ENCODE data around the gene HDC.

HDC gene, protein sequence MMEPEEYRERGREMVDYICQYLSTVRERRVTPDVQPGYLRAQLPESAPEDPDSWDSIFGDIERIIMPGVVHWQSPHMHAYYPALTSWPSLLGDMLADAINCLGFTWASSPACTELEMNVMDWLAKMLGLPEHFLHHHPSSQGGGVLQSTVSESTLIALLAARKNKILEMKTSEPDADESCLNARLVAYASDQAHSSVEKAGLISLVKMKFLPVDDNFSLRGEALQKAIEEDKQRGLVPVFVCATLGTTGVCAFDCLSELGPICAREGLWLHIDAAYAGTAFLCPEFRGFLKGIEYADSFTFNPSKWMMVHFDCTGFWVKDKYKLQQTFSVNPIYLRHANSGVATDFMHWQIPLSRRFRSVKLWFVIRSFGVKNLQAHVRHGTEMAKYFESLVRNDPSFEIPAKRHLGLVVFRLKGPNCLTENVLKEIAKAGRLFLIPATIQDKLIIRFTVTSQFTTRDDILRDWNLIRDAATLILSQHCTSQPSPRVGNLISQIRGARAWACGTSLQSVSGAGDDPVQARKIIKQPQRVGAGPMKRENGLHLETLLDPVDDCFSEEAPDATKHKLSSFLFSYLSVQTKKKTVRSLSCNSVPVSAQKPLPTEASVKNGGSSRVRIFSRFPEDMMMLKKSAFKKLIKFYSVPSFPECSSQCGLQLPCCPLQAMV

DNA sequence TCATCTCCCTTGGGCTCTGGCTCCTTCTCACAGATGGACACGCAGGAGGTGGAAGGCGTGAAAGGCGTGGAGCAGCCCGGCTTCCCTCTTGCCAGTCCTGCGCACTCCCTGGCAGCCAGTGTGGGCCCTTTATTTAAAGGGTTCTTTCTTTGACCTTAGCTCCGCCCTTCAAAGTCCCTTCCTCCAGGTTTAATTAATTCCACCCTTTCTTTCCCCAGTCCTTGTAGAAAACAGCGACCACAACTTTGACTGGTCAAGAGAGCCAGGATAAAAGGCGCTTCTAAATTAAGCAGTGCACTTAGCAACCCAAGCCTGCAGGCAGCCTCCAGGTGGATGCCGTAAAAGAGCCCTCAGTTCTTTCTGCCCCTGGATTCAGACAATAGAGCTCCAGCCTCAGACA is at the start of gene HDC:
Gene HDC, minus strand, starts transcription at position 107 of the 400 bp plus-strand sequence. Its CDS starts 103 bp downstream, at position 4.
- Mint-ChIP-seq H3K27me3 (no peaks in the 10 kb centered on the region), H3K9me3 (no peaks in the 10 kb centered on the region), H3K4me1 (peaks cover 25% of the 10 kb centered on the region), H3K36me3 (ENCODE audit: insufficient read depth) (peaks cover 9% of the 10 kb centered on the region), H3K27ac (ENCODE audit: low read depth) (no peak within 1 kb of the TSS), H3K4me3 (no peak within 1 kb of the TSS)
- ATAC-seq (replicated peaks; ENCODE audit: extremely low read depth, poor library complexity, severe bottlenecking) (no peak), DNase-seq (ENCODE audit: low spot score in 2 of 2) (no peak)

DNA sequence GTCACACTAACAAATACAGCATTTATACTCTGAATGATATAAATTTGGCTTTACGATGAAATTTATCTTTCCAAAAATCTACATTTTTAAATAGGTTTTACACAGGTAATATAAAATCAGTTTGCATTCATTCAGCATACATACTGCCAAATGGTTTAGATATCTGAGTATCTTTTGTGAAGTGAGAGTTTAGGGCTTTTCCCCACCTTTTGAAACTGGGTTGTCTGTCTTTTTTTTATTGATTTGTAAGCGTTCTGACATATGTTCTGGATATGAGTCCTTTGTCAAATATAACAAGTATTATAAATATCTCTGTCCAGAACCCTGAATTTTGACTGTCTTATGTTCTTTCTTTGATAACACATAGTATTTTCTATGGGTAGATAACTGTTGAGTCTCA is 47.1 kb upstream of the HDC start:
- no peak for ATAC-seq (replicated peaks; ENCODE audit: extremely low read depth, poor library complexity, severe bottlenecking)

DNA sequence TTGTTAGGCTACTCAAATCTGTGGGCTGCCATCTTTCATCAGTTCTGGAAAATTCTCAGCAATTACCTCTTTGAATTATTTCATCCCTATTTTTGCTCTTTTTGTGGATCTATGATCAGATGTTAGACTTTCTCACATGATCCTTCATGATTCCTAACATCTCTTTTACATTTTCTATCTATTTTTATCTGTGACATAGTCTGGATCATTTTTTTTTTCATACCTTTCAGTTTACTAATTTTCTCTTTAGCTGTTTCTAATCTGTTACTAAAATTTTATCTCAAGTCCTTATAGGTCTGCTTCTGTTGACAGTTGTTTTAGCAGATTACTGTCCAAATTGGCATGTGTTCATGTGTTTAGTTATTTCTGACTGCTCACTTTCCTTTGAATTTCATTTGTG is 42.3 kb upstream of the HDC start:
- ATAC-seq (replicated peaks; ENCODE audit: extremely low read depth, poor library complexity, severe bottlenecking): no peak
- Mint-ChIP-seq H3K27me3 (no peaks in the 10 kb centered on the region), H3K36me3 (ENCODE audit: insufficient read depth) (peaks cover 13% of the 10 kb centered on the region), H3K4me1 (no peaks in the 10 kb centered on the region), H3K4me3 (no peak overlapping the region), H3K9me3 (no peaks in the 10 kb centered on the region), H3K27ac (ENCODE audit: low read depth) (no peak overlapping the region)
- DNase-seq (ENCODE audit: low spot score in 2 of 2): no peak

More for the DNA sequence above, 47.1 kb upstream of the HDC start:
- H3K9me3 Mint-ChIP-seq: no peaks in the 10 kb centered on the region
- H3K4me1 Mint-ChIP-seq: no peaks in the 10 kb centered on the region
- no peak for DNase-seq (ENCODE audit: low spot score in 2 of 2)
- no peak overlapping the region for H3K27ac Mint-ChIP-seq (ENCODE audit: low read depth)
- H3K4me3 Mint-ChIP-seq: no peak overlapping the region
- H3K36me3 Mint-ChIP-seq (ENCODE audit: insufficient read depth): peaks cover 1% of the 10 kb centered on the region
- H3K27me3 Mint-ChIP-seq: no peaks in the 10 kb centered on the region

DNA sequence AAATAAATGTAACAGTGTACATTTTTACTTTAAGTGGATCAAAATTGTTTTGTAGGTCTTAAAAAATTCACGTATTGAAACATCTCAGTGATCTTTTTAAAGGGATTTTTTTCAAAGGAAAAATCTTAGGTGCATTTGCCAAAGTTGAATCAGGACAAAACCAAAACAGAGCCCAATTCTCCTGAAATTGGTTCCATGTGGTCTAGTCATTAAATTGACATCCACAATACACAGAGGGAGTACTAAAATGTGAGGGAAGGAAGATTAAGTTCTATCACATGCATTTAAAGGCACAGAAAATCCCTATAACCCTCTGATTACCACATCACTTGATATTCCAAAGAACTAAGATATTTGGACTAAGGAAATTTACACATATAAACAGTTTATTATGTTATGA is 39.3 kb upstream of the HDC start:
- H3K4me3 Mint-ChIP-seq: no peak overlapping the region
- no peak overlapping the region for H3K27ac Mint-ChIP-seq (ENCODE audit: low read depth)
- H3K9me3 Mint-ChIP-seq: no peaks in the 10 kb centered on the region
- H3K27me3 Mint-ChIP-seq: no peaks in the 10 kb centered on the region
- no peak for DNase-seq (ENCODE audit: low spot score in 2 of 2)
- no peak for ATAC-seq (replicated peaks; ENCODE audit: extremely low read depth, poor library complexity, severe bottlenecking)
- no peaks in the 10 kb centered on the region for H3K4me1 Mint-ChIP-seq
- peaks cover 26% of the 10 kb centered on the region for H3K36me3 Mint-ChIP-seq (ENCODE audit: insufficient read depth)

DNA sequence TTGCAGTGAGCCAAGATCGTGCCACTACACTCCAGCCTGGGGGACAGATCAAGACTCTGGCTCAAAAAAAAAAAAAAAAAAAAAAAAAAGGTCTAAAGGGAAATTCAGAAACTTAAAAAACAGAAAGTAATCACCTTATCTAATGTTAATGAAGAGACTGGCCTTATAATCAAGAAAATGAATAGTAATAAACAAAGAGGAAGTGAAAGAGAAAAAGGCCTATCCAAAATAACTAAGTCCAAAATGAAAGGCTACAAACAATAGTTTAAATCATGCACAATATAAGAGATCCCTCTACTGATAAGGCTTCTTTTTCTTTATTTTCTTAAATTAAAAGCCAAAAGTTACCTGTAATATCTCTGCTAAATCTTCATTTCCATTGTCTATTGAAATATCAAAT is 37.1 kb upstream of the HDC start:
- H3K27me3 Mint-ChIP-seq: no peaks in the 10 kb centered on the region
- peaks cover 32% of the 10 kb centered on the region for H3K36me3 Mint-ChIP-seq (ENCODE audit: insufficient read depth)
- no peak overlapping the region for H3K27ac Mint-ChIP-seq (ENCODE audit: low read depth)
- H3K4me1 Mint-ChIP-seq: no peaks in the 10 kb centered on the region
- H3K9me3 Mint-ChIP-seq: no peaks in the 10 kb centered on the region
- H3K4me3 Mint-ChIP-seq: no peak overlapping the region
- no peak for DNase-seq (ENCODE audit: low spot score in 2 of 2)
- ATAC-seq (replicated peaks; ENCODE audit: extremely low read depth, poor library complexity, severe bottlenecking): no peak

DNA sequence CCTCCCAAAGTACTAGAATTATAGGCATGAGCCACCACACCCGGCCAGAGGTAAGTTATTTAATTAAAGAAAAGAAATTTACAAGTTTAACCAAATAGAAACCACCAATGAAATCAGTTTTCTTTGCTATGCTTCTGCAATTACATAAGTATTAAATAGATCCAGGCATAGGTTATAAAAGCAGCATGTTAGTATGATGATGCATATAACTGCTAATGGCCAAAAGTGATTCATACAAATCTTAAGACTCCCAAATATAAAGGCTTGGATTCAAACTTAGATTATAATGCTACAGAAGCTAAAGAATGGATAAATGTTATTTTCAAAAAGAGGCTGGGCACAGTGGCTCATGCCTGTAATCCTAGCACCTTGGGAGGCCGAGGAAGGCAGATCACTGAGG is 32.8 kb upstream of the HDC start:
- H3K36me3 Mint-ChIP-seq (ENCODE audit: insufficient read depth): peaks cover 36% of the 10 kb centered on the region
- DNase-seq (ENCODE audit: low spot score in 2 of 2): no peak
- H3K9me3 Mint-ChIP-seq: no peaks in the 10 kb centered on the region
- ATAC-seq (replicated peaks; ENCODE audit: extremely low read depth, poor library complexity, severe bottlenecking): no peak
- H3K27ac Mint-ChIP-seq (ENCODE audit: low read depth): no peak overlapping the region
- H3K4me3 Mint-ChIP-seq: no peak overlapping the region
- no peaks in the 10 kb centered on the region for H3K4me1 Mint-ChIP-seq
- H3K27me3 Mint-ChIP-seq: no peaks in the 10 kb centered on the region

DNA sequence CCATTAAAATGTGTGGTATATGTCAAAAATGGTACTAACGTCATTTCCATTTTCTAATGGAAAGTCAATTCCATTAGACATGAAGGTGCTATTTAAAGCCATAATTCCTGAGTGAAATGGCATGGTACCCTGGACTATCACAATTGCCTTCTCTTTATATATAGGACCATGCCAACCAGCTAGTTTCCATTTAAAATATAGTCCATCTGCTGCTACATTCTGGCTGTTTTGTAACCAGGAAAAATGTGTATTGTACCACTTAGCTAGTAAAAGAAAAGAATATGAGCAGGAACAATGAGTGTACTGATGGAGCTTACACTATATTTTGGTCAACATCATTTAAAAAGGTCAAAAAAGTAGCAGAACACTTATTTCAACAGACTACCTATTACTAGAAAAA is 30.4 kb upstream of the HDC start:
- H3K36me3 Mint-ChIP-seq (ENCODE audit: insufficient read depth): peaks cover 37% of the 10 kb centered on the region
- H3K4me1 Mint-ChIP-seq: no peaks in the 10 kb centered on the region
- H3K27me3 Mint-ChIP-seq: no peaks in the 10 kb centered on the region
- H3K27ac Mint-ChIP-seq (ENCODE audit: low read depth): no peak overlapping the region
- ATAC-seq (replicated peaks; ENCODE audit: extremely low read depth, poor library complexity, severe bottlenecking) (no peak), DNase-seq (ENCODE audit: low spot score in 2 of 2) (no peak)
- no peaks in the 10 kb centered on the region for H3K9me3 Mint-ChIP-seq
- H3K4me3 Mint-ChIP-seq: no peak overlapping the region

DNA sequence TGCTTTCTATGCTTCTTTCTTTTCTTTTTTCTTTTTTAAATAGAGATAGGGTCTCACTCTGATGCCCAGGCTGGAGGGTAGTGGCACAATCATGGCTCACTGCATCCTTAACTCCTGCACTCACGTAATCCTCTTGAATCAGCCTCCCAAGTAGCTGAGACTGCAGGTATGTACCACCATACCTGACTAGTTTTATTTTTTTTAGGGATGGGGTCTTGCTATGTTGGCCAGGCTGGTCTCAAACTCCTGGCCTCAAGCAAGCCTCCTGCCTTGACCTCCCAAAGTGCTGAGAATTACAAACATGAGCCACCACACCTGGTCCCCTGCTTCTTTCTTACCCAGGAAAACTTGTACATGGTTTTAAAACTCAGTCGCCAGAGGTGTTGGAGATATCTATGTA is 24.2 kb upstream of the HDC start:
- H3K4me1 Mint-ChIP-seq: no peaks in the 10 kb centered on the region
- no peaks in the 10 kb centered on the region for H3K27me3 Mint-ChIP-seq
- no peaks in the 10 kb centered on the region for H3K9me3 Mint-ChIP-seq
- DNase-seq (ENCODE audit: low spot score in 2 of 2): no peak
- H3K27ac Mint-ChIP-seq (ENCODE audit: low read depth): no peak overlapping the region
- no peak for ATAC-seq (replicated peaks; ENCODE audit: extremely low read depth, poor library complexity, severe bottlenecking)
- H3K4me3 Mint-ChIP-seq: no peak overlapping the region
- peaks cover 31% of the 10 kb centered on the region for H3K36me3 Mint-ChIP-seq (ENCODE audit: insufficient read depth)

DNA sequence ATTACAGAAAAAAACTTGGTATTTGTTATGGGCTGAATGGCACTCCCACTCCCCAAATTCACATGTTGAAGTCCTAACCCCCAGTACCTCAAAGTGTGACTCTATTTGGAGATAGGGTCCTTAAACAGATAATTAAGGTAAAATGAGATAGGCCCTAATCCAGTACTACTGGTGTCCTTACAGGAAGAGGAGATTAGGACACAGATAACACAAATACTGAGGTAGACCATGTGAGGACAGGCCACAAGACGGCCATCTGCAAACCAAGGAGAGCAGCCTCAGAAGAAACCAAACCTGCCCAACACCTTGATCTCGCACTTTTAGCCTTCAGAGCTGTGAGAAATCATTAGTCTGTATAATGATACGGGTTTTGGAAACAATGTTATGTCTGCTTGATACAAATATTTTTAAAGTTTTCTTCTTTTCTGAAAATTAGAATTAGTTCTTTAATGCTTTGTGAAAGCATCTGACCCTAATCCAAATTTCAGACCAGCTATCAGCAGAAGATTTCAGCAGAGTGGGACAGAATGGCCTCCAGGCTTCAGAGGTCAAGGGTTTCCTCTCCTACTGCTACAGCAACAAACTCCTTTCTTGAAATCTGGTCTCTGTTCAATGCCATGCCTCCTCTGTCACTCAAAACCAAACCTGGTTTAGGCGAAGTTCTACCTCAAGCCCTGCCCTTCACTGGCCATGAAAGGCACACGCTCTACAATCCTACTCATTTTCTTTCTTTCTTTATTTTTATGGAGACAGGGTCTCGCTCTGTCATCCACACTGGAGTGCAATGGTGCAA is 22.0 kb upstream of the HDC start:
- ATAC-seq (replicated peaks; ENCODE audit: extremely low read depth, poor library complexity, severe bottlenecking) (no peak), DNase-seq (ENCODE audit: low spot score in 2 of 2) (no peak)
- no peak overlapping the region for H3K27ac Mint-ChIP-seq (ENCODE audit: low read depth)
- H3K9me3 Mint-ChIP-seq: no peaks in the 10 kb centered on the region
- peaks cover 32% of the 10 kb centered on the region for H3K36me3 Mint-ChIP-seq (ENCODE audit: insufficient read depth)
- no peaks in the 10 kb centered on the region for H3K27me3 Mint-ChIP-seq
- no peak overlapping the region for H3K4me3 Mint-ChIP-seq
- H3K4me1 Mint-ChIP-seq: no peaks in the 10 kb centered on the region

DNA sequence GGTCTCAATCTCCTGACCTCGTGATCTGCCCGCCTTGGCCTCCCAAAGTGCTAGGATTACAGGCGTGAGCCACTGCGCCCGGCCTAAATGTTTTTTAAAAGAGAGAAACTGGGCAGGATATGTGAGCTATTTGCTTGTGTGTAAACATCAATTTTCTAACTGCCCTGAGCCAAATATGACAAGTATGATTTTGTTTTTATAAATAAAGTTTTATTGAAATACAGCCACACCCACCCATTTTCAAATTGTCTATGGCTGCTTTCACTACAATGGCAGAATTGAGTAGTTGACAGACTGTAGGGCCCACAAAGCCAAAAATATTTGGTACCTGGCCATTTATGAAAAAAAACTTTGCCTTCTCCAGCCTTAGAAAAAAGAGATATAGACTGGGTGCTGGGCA is 15.9 kb upstream of the HDC start:
- no peaks in the 10 kb centered on the region for H3K9me3 Mint-ChIP-seq
- ATAC-seq (replicated peaks; ENCODE audit: extremely low read depth, poor library complexity, severe bottlenecking): no peak
- peaks cover 5% of the 10 kb centered on the region for H3K36me3 Mint-ChIP-seq (ENCODE audit: insufficient read depth)
- no peak overlapping the region for H3K27ac Mint-ChIP-seq (ENCODE audit: low read depth)
- H3K4me1 Mint-ChIP-seq: no peaks in the 10 kb centered on the region
- no peak for DNase-seq (ENCODE audit: low spot score in 2 of 2)
- H3K4me3 Mint-ChIP-seq: no peak overlapping the region
- H3K27me3 Mint-ChIP-seq: no peaks in the 10 kb centered on the region

DNA sequence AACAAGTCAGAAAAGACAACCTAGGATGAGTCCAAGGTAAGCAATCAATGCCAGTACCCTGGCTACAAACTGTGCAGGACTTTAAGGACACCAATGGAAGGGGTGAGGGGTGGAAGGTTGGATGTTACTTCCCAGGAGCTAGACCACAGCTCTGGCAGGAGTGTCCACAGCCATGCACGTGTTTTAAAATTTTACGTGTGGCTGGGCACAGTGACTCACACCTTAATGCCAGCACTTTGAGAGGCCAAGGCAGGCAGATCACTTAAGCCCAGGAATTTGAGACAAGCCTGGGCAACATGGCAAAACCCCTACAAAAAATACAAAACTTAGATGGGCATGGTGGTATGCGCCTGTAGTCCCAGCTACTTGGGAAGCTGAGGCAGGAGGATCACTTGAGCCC is 14.7 kb upstream of the HDC start:
- H3K9me3 Mint-ChIP-seq: no peaks in the 10 kb centered on the region
- DNase-seq (ENCODE audit: low spot score in 2 of 2): no peak
- H3K27ac Mint-ChIP-seq (ENCODE audit: low read depth): no peak overlapping the region
- H3K36me3 Mint-ChIP-seq (ENCODE audit: insufficient read depth): peaks cover 5% of the 10 kb centered on the region
- no peak overlapping the region for H3K4me3 Mint-ChIP-seq
- H3K27me3 Mint-ChIP-seq: no peaks in the 10 kb centered on the region
- no peaks in the 10 kb centered on the region for H3K4me1 Mint-ChIP-seq
- no peak for ATAC-seq (replicated peaks; ENCODE audit: extremely low read depth, poor library complexity, severe bottlenecking)

DNA sequence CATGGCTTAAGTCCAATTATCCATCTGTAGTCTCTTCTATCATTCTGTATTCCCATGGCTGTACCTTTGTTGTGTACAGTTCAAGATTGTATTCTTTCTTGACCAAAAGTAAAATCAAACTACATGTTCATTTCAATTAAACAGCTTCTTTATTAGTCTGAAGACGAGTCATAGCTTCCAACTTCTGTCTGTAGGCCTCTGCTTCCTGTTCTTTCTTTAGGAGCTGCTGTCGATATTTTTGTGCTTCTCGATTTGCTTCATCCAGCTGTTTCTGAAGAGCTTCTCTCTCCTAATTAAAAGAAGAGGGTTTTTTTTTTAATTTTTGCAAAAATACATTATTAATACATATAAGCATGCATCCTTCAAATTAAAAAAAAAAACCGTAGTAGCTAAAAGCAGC is 13.0 kb upstream of the HDC start:
- Mint-ChIP-seq H3K27ac (ENCODE audit: low read depth) (no peak overlapping the region), H3K27me3 (no peaks in the 10 kb centered on the region), H3K9me3 (no peaks in the 10 kb centered on the region), H3K4me1 (no peaks in the 10 kb centered on the region), H3K4me3 (no peak overlapping the region), H3K36me3 (ENCODE audit: insufficient read depth) (peaks cover 3% of the 10 kb centered on the region)
- ATAC-seq (replicated peaks; ENCODE audit: extremely low read depth, poor library complexity, severe bottlenecking) (no peak), DNase-seq (ENCODE audit: low spot score in 2 of 2) (no peak)

DNA sequence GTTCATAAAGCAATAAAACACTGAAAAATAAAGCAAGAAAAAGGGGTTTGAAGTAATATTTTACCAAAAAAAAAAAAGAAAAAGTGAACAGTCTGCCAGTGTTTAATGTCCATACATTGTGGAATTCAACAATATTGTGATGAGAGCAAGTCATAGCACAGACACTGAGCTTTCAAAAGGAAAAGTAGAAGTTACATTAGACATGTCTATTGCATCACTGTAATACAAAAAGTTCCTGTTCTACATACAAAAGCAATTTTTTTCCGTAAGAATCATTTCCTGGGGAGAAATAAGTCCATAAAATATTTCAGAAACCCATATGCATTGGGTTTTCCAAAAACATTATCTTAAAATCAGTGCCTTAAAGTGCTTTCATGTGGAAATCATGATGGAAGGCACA is 11.8 kb upstream of the HDC start:
- Mint-ChIP-seq H3K9me3 (no peaks in the 10 kb centered on the region), H3K4me1 (no peaks in the 10 kb centered on the region), H3K4me3 (no peak overlapping the region), H3K27me3 (no peaks in the 10 kb centered on the region), H3K27ac (ENCODE audit: low read depth) (peak overlapping the region; percentile 19), H3K36me3 (ENCODE audit: insufficient read depth) (peaks cover 3% of the 10 kb centered on the region)
- no peak for ATAC-seq (replicated peaks; ENCODE audit: extremely low read depth, poor library complexity, severe bottlenecking)
- no peak for DNase-seq (ENCODE audit: low spot score in 2 of 2)
